Vagina (tissue), 2 donors: ENCODE data around the gene SYF2. TPM values are rescaled to one million over a fixed set of nuclear protein-coding genes. Genes with fewer than 3 reads are reported as not detected.

ENCODE experiments used
- DNase-seq, 2 donors: peaks; one replicate each; pipeline ENCODE4 v3.0.0-alpha.2; 2017; ENCODE audit errors: extremely low spot score in 2 of 2
- H3K27ac ChIP-seq: fragments of 200-600 bp; sonication (generic); one replicate; pipeline ENCODE4 v1.5.1; 2019
- H3K27me3 ChIP-seq: fragments of 200-600 bp; sonication (generic); one replicate; pipeline ENCODE4 v1.5.1; 2019
- H3K36me3 ChIP-seq, 2 donors: fragments of 200-600 bp; sonication (generic); one replicate each; pipeline ENCODE4 v1.5.1; 2017 to 2019
- H3K4me1 ChIP-seq: fragments of 200-600 bp; sonication (generic); one replicate; pipeline ENCODE4 v1.5.1; 2019
- H3K4me3 ChIP-seq, 2 donors: fragments of 200-600 bp; sonication (generic); 1 replicate in 1 of 2; 2 replicates in 1 of 2; pipeline ENCODE4 v1.5.1; 2016 to 2019
- H3K9me3 ChIP-seq: fragments of 200-600 bp; sonication (generic); one replicate; pipeline ENCODE4 v1.5.1; 2019
- POLR2A ChIP-seq, 2 donors: fragments of 450-650 bp; IDR thresholded peaks; one replicate each; pipeline ENCODE4 v1.6.1; 2017; ENCODE audit warnings: antibody characterized with exemption in 2 of 2, mild to moderate bottlenecking in 2 of 2, moderate library complexity in 2 of 2
- POLR2AphosphoS5 ChIP-seq, 2 donors: sonication (generic); formaldehyde crosslinking; IDR thresholded peaks; one replicate each; pipeline ENCODE4 v1.9.0; 2017; ENCODE audit warnings: antibody characterized with exemption in 2 of 2, mild to moderate bottlenecking in 2 of 2, low read depth in 1 of 2; ENCODE audit not compliant: insufficient read depth in 1 of 2
- intact Hi-C: fragments of 100-400 bp; cut with DNase I; formaldehyde crosslinking; loops from one replicate; pipeline ENCODE4 v1.15.1; 2023
- total RNA-seq: library from RNA; depleted of rRNA; stranded (reverse); fragments of >200 nt; gene quantifications from one replicate; pipeline ENCODE4 v1.2.3, GENCODE V29; 2016
- TF ChIP-seq, protein P1 (sequence below), 3 experiments: fragments of 450-650 bp in 2 of 3; fragments of 200-600 bp in 1 of 3; sonication (generic) in 1 of 3; IDR thresholded peaks; one replicate each; pipeline ENCODE4 v1.5.1; 2017 to 2019; ENCODE audit warnings: antibody characterized with exemption in 3 of 3, mild to moderate bottlenecking in 2 of 3, moderate library complexity in 2 of 3

SYF2 gene
- total RNA-seq, 1 donor from 2014 or later, result 28.7 TPM

DNA sequence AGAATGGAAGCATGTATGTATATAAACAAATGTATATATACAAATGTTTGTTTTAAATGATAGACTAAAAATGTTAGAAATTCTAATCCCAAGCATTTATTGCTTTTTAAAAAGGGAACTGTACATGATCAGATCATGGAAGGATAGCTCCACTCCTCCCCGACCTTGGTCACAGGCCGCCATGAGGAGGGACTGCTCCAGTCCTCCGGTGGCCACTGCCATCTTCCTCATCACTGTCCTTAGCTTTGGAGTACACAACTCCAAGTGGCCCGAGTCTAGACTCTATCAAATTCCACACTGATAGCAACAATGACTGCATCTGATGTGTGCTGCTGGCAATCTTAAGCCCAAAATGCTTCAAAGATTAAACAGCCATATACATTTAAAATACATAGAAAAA lies 9.7 kb downstream of the SYF2 start:
- H3K4me1 ChIP-seq, result no peaks in the 10 kb centered on the region
- TF ChIP-seq POLR2A (IDR thresholded peaks at IDR 0.05), result no peak
- no peak overlapping the region for H3K4me3 ChIP-seq
- H3K27me3 ChIP-seq, result no peaks in the 10 kb centered on the region
- no peak overlapping the region for H3K27ac ChIP-seq
- peaks cover 0 to 65% of the 10 kb centered on the region in 2 donors for H3K36me3 ChIP-seq
- intact Hi-C loops, result no loop called here
- no peak for DNase-seq
- no peaks in the 10 kb centered on the region for H3K9me3 ChIP-seq

DNA sequence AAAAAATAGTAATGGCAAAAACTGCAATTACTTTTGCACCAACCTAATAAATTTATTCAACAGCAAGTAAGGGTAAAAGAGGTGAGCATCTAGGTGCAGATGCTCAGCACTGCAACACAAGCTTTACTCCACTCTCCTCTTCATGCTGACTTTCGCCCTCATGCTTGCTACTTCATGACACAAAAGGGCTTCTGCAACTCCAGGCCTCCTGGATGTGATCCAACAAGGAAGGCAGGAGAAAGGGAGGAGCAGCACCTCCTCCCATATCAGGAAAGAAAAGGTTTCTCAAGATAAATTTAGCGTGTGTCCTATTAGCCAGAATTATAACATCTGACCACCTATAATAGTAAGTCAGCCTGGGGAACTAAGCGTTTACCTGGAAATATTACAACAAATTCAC lies 11.6 kb downstream of the SYF2 start:
- DNase-seq, result no peak
- Histone ChIP-seq H3K4me1 (no peaks in the 10 kb centered on the region), H3K9me3 (no peaks in the 10 kb centered on the region), H3K4me3 (no peak overlapping the region), H3K27me3 (no peaks in the 10 kb centered on the region), H3K27ac (no peak overlapping the region), H3K36me3 (peaks cover 0 to 49% of the 10 kb centered on the region in 2 donors)
- no peak for TF ChIP-seq POLR2A (IDR thresholded peaks at IDR 0.05)
- TF ChIP-seq POLR2AphosphoS5 (IDR thresholded peaks at IDR 0.05; ENCODE audit: insufficient read depth in 1 of 2, low read depth in 1 of 2), result no peak
- TF ChIP-seq, protein P1, sequence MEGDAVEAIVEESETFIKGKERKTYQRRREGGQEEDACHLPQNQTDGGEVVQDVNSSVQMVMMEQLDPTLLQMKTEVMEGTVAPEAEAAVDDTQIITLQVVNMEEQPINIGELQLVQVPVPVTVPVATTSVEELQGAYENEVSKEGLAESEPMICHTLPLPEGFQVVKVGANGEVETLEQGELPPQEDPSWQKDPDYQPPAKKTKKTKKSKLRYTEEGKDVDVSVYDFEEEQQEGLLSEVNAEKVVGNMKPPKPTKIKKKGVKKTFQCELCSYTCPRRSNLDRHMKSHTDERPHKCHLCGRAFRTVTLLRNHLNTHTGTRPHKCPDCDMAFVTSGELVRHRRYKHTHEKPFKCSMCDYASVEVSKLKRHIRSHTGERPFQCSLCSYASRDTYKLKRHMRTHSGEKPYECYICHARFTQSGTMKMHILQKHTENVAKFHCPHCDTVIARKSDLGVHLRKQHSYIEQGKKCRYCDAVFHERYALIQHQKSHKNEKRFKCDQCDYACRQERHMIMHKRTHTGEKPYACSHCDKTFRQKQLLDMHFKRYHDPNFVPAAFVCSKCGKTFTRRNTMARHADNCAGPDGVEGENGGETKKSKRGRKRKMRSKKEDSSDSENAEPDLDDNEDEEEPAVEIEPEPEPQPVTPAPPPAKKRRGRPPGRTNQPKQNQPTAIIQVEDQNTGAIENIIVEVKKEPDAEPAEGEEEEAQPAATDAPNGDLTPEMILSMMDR (IDR thresholded peaks at IDR 0.05), result no peak
- intact Hi-C loops, result no loop called here

- Histone ChIP-seq H3K27ac (no peak overlapping the region), H3K9me3 (no peaks in the 10 kb centered on the region), H3K27me3 (no peaks in the 10 kb centered on the region), H3K4me3 (no peak overlapping the region), H3K4me1 (no peaks in the 10 kb centered on the region), H3K36me3 (peaks cover 0 to 42% of the 10 kb centered on the region in 2 donors)
- TF ChIP-seq, protein P1 (IDR thresholded peaks at IDR 0.05), result no peak
- TF ChIP-seq POLR2AphosphoS5 (IDR thresholded peaks at IDR 0.05; ENCODE audit: insufficient read depth in 1 of 2, low read depth in 1 of 2) (no peak), POLR2A (IDR thresholded peaks at IDR 0.05) (no peak)
- intact Hi-C loops, result no loop called here
- no peak for DNase-seq
Observed at GRCh38 chr1:25219661-25220251, 12.5 kb downstream of the SYF2 start.

DNA sequence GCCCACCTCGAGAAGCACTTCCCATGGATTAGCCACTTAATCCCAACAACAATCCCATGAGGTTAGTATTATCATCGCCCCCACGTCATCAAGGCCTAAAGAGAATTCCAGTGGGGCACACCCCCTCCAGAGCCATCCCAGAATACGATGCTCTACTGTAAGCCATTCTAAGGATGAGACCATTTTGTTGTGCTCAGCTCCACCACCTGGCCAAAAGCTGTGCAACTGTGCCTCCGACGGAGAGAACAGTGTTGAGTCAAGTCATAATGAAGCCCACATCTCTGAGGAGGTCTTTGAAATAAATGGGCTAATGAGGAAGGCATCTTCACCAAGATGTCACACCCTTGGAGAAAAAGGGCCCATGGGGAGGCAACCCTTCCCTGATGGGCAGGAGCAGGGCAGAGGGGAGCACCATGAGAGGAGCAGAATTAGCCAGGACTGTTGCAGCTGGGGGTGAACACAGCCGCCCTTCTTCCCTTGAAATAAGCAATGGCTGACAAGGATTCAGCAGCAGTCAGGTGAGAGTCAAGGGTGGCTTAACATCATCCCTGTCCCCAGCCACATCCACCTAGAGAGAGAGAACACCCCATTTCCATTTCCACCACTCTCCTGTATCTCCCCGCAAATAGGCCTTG lies 14.6 kb downstream of the SYF2 start:
- H3K4me3 ChIP-seq, result no peak overlapping the region
- no peaks in the 10 kb centered on the region for H3K27me3 ChIP-seq
- H3K36me3 ChIP-seq, result peaks cover 0 to 22% of the 10 kb centered on the region in 2 donors
- TF ChIP-seq POLR2A (IDR thresholded peaks at IDR 0.05) (no peak), POLR2AphosphoS5 (IDR thresholded peaks at IDR 0.05; ENCODE audit: insufficient read depth in 1 of 2, low read depth in 1 of 2) (no peak)
- TF ChIP-seq, protein P1 (IDR thresholded peaks at IDR 0.05), result no peak
- intact Hi-C loops, result no loop called here
- DNase-seq, result no peak
- no peaks in the 10 kb centered on the region for H3K4me1 ChIP-seq
- H3K9me3 ChIP-seq, result no peaks in the 10 kb centered on the region
- H3K27ac ChIP-seq, result no peak overlapping the region

GRCh38 chr1:25217015-25217414 lies 15.3 kb downstream of the SYF2 start:
- intact Hi-C loops, result no loop called here
- H3K27ac ChIP-seq, result no peak overlapping the region
- TF ChIP-seq POLR2A (IDR thresholded peaks at IDR 0.05) (no peak), POLR2AphosphoS5 (IDR thresholded peaks at IDR 0.05; ENCODE audit: insufficient read depth in 1 of 2, low read depth in 1 of 2) (no peak)
- TF ChIP-seq, protein P1 (IDR thresholded peaks at IDR 0.05), result no peak
- H3K27me3 ChIP-seq, result no peaks in the 10 kb centered on the region
- no peak for DNase-seq
- peaks cover 0 to 15% of the 10 kb centered on the region in 2 donors for H3K36me3 ChIP-seq
- no peaks in the 10 kb centered on the region for H3K4me1 ChIP-seq
- H3K9me3 ChIP-seq, result no peaks in the 10 kb centered on the region
- H3K4me3 ChIP-seq, result no peak overlapping the region
